H9 (cell line): ENCODE measurements around the gene CLIP4. TPM values are rescaled to one million over a fixed set of nuclear protein-coding genes. Genes with fewer than 3 reads are reported as not detected.

Experiments
- DNase-seq: peaks from one replicate; pipeline ENCODE4 v3.0.0-alpha.2; 2017
- H2AFZ ChIP-seq: one replicate; pipeline ENCODE4 v1.6.1; 2013; ENCODE audit warnings: mild to moderate bottlenecking, low read length, control low read depth, moderate library complexity
- H2AK5ac ChIP-seq: 2 replicates; pipeline ENCODE4 v1.6.1; 2013; ENCODE audit warnings: low read length, control low read depth, mixed read lengths; ENCODE audit not compliant: insufficient read length
- H2BK120ac ChIP-seq: one replicate; pipeline ENCODE4 v1.6.1; 2013; ENCODE audit warnings: low read depth, mild to moderate bottlenecking, low read length, control low read depth, inconsistent platforms; ENCODE audit not compliant: poor library complexity, severe bottlenecking
- H2BK12ac ChIP-seq: 2 replicates; pipeline ENCODE4 v1.6.1; 2013; ENCODE audit warnings: low read length, control low read depth, mixed read lengths, low read depth; ENCODE audit not compliant: insufficient read length
- H2BK15ac ChIP-seq: 2 replicates; pipeline ENCODE4 v1.6.1; 2013; ENCODE audit warnings: low read depth, low read length, control low read depth
- H2BK20ac ChIP-seq: one replicate; pipeline ENCODE4 v1.6.1; 2013; ENCODE audit warnings: low read depth, mild to moderate bottlenecking, low read length, control low read depth, inconsistent platforms; ENCODE audit not compliant: poor library complexity, severe bottlenecking
- H2BK5ac ChIP-seq: 2 replicates; pipeline ENCODE4 v1.6.1; 2013; ENCODE audit warnings: low read length, control low read depth, mixed read lengths; ENCODE audit not compliant: insufficient read length
- H3K14ac ChIP-seq: 2 replicates; pipeline ENCODE4 v1.6.1; 2013; ENCODE audit warnings: low read length, control low read depth; ENCODE audit not compliant: insufficient read depth
- H3K18ac ChIP-seq: 2 replicates; pipeline ENCODE4 v1.6.1; 2013; ENCODE audit warnings: low read depth, mild to moderate bottlenecking, mixed read lengths, low read length, control low read depth; ENCODE audit not compliant: insufficient read length
- H3K23ac ChIP-seq: 2 replicates; pipeline ENCODE4 v1.6.1; 2013; ENCODE audit warnings: low read length, control low read depth, mixed read lengths, low read depth; ENCODE audit not compliant: insufficient read length
- H3K23me2 ChIP-seq: 2 replicates; pipeline ENCODE4 v1.6.1; 2013; ENCODE audit warnings: low read depth, mild to moderate bottlenecking, mixed read lengths, low read length, control low read depth; ENCODE audit not compliant: insufficient read length, poor library complexity, severe bottlenecking
- H3K27ac ChIP-seq: 2 replicates; pipeline ENCODE4 v1.5.1; 2013; ENCODE audit warnings: low read length, control low read depth, mixed read lengths, low read depth; ENCODE audit not compliant: insufficient read length
- H3K27me3 ChIP-seq: 2 replicates; pipeline ENCODE4 v1.6.1; 2013; ENCODE audit warnings: low read length, control low read depth, inconsistent platforms; ENCODE audit not compliant: insufficient read depth
- H3K4ac ChIP-seq: 2 replicates; pipeline ENCODE4 v1.6.1; 2013; ENCODE audit warnings: low read depth, mild to moderate bottlenecking, control low read depth, inconsistent platforms, low read length, moderate library complexity
- H3K4me1 ChIP-seq: 2 replicates; pipeline ENCODE4 v1.6.1; 2013; ENCODE audit warnings: low read length, control low read depth, inconsistent platforms; ENCODE audit not compliant: insufficient read depth
- H3K4me2 ChIP-seq: 2 replicates; pipeline ENCODE4 v1.6.1; 2013; ENCODE audit warnings: low read length, control low read depth, mixed read lengths; ENCODE audit not compliant: insufficient read length, insufficient read depth
- H3K56ac ChIP-seq: 2 replicates; pipeline ENCODE4 v1.6.1; 2013; ENCODE audit warnings: low read depth, mild to moderate bottlenecking, mixed read lengths, low read length, control low read depth; ENCODE audit not compliant: insufficient read length
- H3K79me1 ChIP-seq: 2 replicates; pipeline ENCODE4 v1.6.1; 2013; ENCODE audit warnings: low read depth, mild to moderate bottlenecking, moderate library complexity, low read length, control low read depth, inconsistent platforms; ENCODE audit not compliant: insufficient read depth, poor library complexity, severe bottlenecking
- H3K79me2 ChIP-seq: 2 replicates; pipeline ENCODE4 v1.6.1; 2013; ENCODE audit warnings: low read length, control low read depth, inconsistent platforms; ENCODE audit not compliant: insufficient read depth
- H3K9ac ChIP-seq: 2 replicates; pipeline ENCODE4 v1.6.1; 2013; ENCODE audit warnings: low read length, control low read depth, mixed read lengths; ENCODE audit not compliant: insufficient read length; ENCODE audit errors: extremely low read depth
- H3K9me3 ChIP-seq: one replicate; pipeline ENCODE4 v1.6.1; 2013; ENCODE audit warnings: low read depth, low read length, inconsistent platforms; ENCODE audit not compliant: control insufficient read depth
- H3T11ph ChIP-seq: one replicate; pipeline ENCODE4 v1.6.1; 2013; ENCODE audit warnings: mild to moderate bottlenecking, low read length, control low read depth, inconsistent platforms
- H4K20me1 ChIP-seq: one replicate; pipeline ENCODE4 v1.6.1; 2013; ENCODE audit not compliant: control insufficient read depth, insufficient read length, insufficient read depth
- H4K5ac ChIP-seq: 2 replicates; pipeline ENCODE4 v1.6.1; 2013; ENCODE audit warnings: low read depth, mild to moderate bottlenecking, mixed read lengths, low read length, control low read depth; ENCODE audit not compliant: insufficient read length
- H4K8ac ChIP-seq: replicated peaks from 2 replicates; pipeline ENCODE4 v1.6.1; 2013; ENCODE audit warnings: low read length, control low read depth, mixed read lengths, low read depth; ENCODE audit not compliant: insufficient read length
- H4K91ac ChIP-seq: 2 replicates; pipeline ENCODE4 v1.6.1; 2013; ENCODE audit warnings: low read depth, mild to moderate bottlenecking, moderate library complexity, mixed read lengths, low read length, control low read depth; ENCODE audit not compliant: insufficient read length
- H3K27ac Mint-ChIP-seq, 3 experiments: 2 replicates in 2 of 3; 3 replicates in 1 of 3; pipeline ENCODE4 v1.8.0; 2020 to 2021; ENCODE audit warnings: mixed read lengths in 3 of 3, mild to moderate bottlenecking in 1 of 3, moderate library complexity in 1 of 3
- H3K27me3 Mint-ChIP-seq: 2 replicates; pipeline ENCODE4 v1.8.0; 2021; ENCODE audit warnings: low read depth, mild to moderate bottlenecking, moderate library complexity, mixed read lengths
- H3K36me3 Mint-ChIP-seq, 3 experiments: 2 replicates in 2 of 3; 3 replicates in 1 of 3; pipeline ENCODE4 v1.8.0; 2020 to 2021; ENCODE audit warnings: low read depth in 3 of 3, mixed read lengths in 3 of 3; ENCODE audit not compliant: insufficient read depth in 1 of 3
- H3K4me1 Mint-ChIP-seq, 2 experiments: 2 replicates each; pipeline ENCODE4 v1.8.0; 2020; ENCODE audit warnings: mixed read lengths in 2 of 2
- H3K4me3 Mint-ChIP-seq, 2 experiments: 2 replicates in 1 of 2; 3 replicates in 1 of 2; pipeline ENCODE4 v1.8.0; 2020 to 2021; ENCODE audit warnings: mild to moderate bottlenecking in 2 of 2, mixed read lengths in 2 of 2, moderate library complexity in 1 of 2
- H3K9me3 Mint-ChIP-seq, 2 experiments: 2 replicates in 1 of 2; 3 replicates in 1 of 2; pipeline ENCODE4 v1.8.0; 2020; ENCODE audit warnings: mild to moderate bottlenecking in 2 of 2, mixed read lengths in 2 of 2, moderate library complexity in 1 of 2
- CTCF ChIP-seq: fragments of 200-600 bp; sonication (generic); conservative IDR thresholded peaks from 3 replicates; pipeline ENCODE4 v1.8.0; 2021; ENCODE audit warnings: antibody characterized with exemption, mild to moderate bottlenecking
- WGBS: extraction: QIAGEN DNeasy Blood & Tissue Kit; methylation state at CpG from one replicate; pipeline ENCODE4 v1.1.7; 2013; ENCODE audit warnings: missing lambda C conversion rate, low lambda C conversion rate, mixed read lengths; ENCODE audit not compliant: insufficient read length; ENCODE audit errors: extremely low coverage; 5-methylcytosine and 5-hydroxymethylcytosine counted together
- total RNA-seq: library from RNA; stranded (reverse); gene quantifications from 2 replicates; pipeline ENCODE4 v1.2.1, GENCODE V29; 2021

CLIP4 gene
- total RNA-seq, 1 experiment from 2014 or later = 0.66 TPM

GRCh38 chr2:29213888-29214291 lies 98.7 kb downstream of the CLIP4 start:
- H4K8ac ChIP-seq = no peak overlapping the region
- H3K27ac ChIP-seq = no peak overlapping the region
- Mint-ChIP-seq H3K36me3 (no peaks in the 10 kb centered on the region), H3K4me3 (no peak overlapping the region), H3K4me1 (peaks cover 7 to 13% of the 10 kb centered on the region in 2 experiments), H3K27me3 (peaks cover 2% of the 10 kb centered on the region), H3K27ac (no peak overlapping the region), H3K9me3 (no peaks in the 10 kb centered on the region)
- no peak for TF ChIP-seq CTCF
- H2AFZ ChIP-seq = no peak overlapping the region
- H3K9me3 ChIP-seq = no peaks in the 10 kb centered on the region
- H2BK5ac ChIP-seq = no peak overlapping the region
- H3K4me1 ChIP-seq = no peaks in the 10 kb centered on the region
- H3K23me2 ChIP-seq = no peaks in the 10 kb centered on the region
- no peak overlapping the region for H3K14ac ChIP-seq
- no peak overlapping the region for H4K91ac ChIP-seq
- H3K27me3 ChIP-seq = no peaks in the 10 kb centered on the region
- H2BK120ac ChIP-seq = no peak overlapping the region
- no peak overlapping the region for H4K5ac ChIP-seq
- no peak overlapping the region for H3K4me2 ChIP-seq
- H3K4ac ChIP-seq = no peak overlapping the region
- H2BK20ac ChIP-seq = no peak overlapping the region
- H3K79me2 ChIP-seq = no peaks in the 10 kb centered on the region
- no peak overlapping the region for H3K56ac ChIP-seq
- no peak overlapping the region for H2BK15ac ChIP-seq
- H3K79me1 ChIP-seq = no peaks in the 10 kb centered on the region
- no peak overlapping the region for H2AK5ac ChIP-seq
- no peak overlapping the region for H3K9ac ChIP-seq
- no peak overlapping the region for H2BK12ac ChIP-seq
- DNase-seq = no peak
- WGBS = no CpG with 5 or more reads among the region's 9 CpGs
- H4K20me1 ChIP-seq = no peaks in the 10 kb centered on the region
- H3T11ph ChIP-seq = no peak overlapping the region
- no peak overlapping the region for H3K18ac ChIP-seq
- H3K23ac ChIP-seq = no peak overlapping the region
